Trophoblast cell (in vitro differentiated cells and primary cell): Measurements from ENCODE around the gene PTPRJ.

Experiments used
- DNase-seq, 2 donors: peaks; one replicate each; pipeline ENCODE4 v3.0.0-alpha.2; 2016
- H2AFZ ChIP-seq: 2 replicates; pipeline ENCODE4 v1.6.1; 2013; ENCODE audit warnings: low read length, moderate library complexity, mild to moderate bottlenecking; ENCODE audit not compliant: insufficient read depth, poor library complexity
- H2AK5ac ChIP-seq: 2 replicates; pipeline ENCODE4 v1.6.1; 2013; ENCODE audit warnings: mild to moderate bottlenecking, low read length
- H2BK120ac ChIP-seq: 2 replicates; pipeline ENCODE4 v1.6.1; 2013; ENCODE audit warnings: low read length, mild to moderate bottlenecking, moderate library complexity; ENCODE audit not compliant: insufficient read depth, poor library complexity
- H2BK12ac ChIP-seq: 2 replicates; pipeline ENCODE4 v1.6.1; 2013; ENCODE audit warnings: mild to moderate bottlenecking, low read length, moderate library complexity
- H2BK5ac ChIP-seq: 2 replicates; pipeline ENCODE4 v1.6.1; 2013; ENCODE audit warnings: low read length, low read depth, moderate library complexity, mild to moderate bottlenecking; ENCODE audit not compliant: poor library complexity
- H3K14ac ChIP-seq: 2 replicates; pipeline ENCODE4 v1.6.1; 2013; ENCODE audit warnings: mild to moderate bottlenecking, low read length
- H3K18ac ChIP-seq: 2 replicates; pipeline ENCODE4 v1.6.1; 2013; ENCODE audit warnings: mild to moderate bottlenecking, low read length
- H3K23ac ChIP-seq: 2 replicates; pipeline ENCODE4 v1.6.1; 2013; ENCODE audit warnings: low read length
- H3K27ac ChIP-seq: 2 replicates; pipeline ENCODE4 v1.5.1; 2013; ENCODE audit warnings: low read depth, mild to moderate bottlenecking, inconsistent platforms, low read length, moderate library complexity
- H3K27me3 ChIP-seq: 2 replicates; pipeline ENCODE4 v1.6.1; 2013; ENCODE audit warnings: inconsistent platforms, mild to moderate bottlenecking, low read length, moderate library complexity; ENCODE audit not compliant: insufficient read depth
- H3K36me3 ChIP-seq, 2 experiments: 1 replicate in 1 of 2; 2 replicates in 1 of 2; pipeline ENCODE4 v1.6.1; 2013; ENCODE audit warnings: low read length in 2 of 2, mild to moderate bottlenecking in 2 of 2, moderate library complexity in 1 of 2; ENCODE audit not compliant: insufficient read depth in 2 of 2, control insufficient read depth in 1 of 2
- H3K4ac ChIP-seq: 2 replicates; pipeline ENCODE4 v1.6.1; 2013; ENCODE audit warnings: low read depth, mild to moderate bottlenecking, low read length, moderate library complexity
- H3K4me1 ChIP-seq, 2 experiments: 1 replicate in 1 of 2; 2 replicates in 1 of 2; pipeline ENCODE4 v1.6.1; 2013; ENCODE audit warnings: low read length in 2 of 2, mild to moderate bottlenecking in 2 of 2, moderate library complexity in 1 of 2; ENCODE audit not compliant: insufficient read depth in 2 of 2, control insufficient read depth in 1 of 2
- H3K4me2 ChIP-seq: 2 replicates; pipeline ENCODE4 v1.6.1; 2013; ENCODE audit warnings: inconsistent platforms, mild to moderate bottlenecking, low read length, moderate library complexity
- H3K4me3 ChIP-seq: 2 replicates; pipeline ENCODE4 v1.5.1; 2013; ENCODE audit warnings: mild to moderate bottlenecking, low read depth, low read length, inconsistent platforms
- H3K79me1 ChIP-seq: one replicate; pipeline ENCODE4 v1.6.1; 2013; ENCODE audit warnings: low read length
- H3K79me2 ChIP-seq: 2 replicates; pipeline ENCODE4 v1.6.1; 2013; ENCODE audit warnings: low read length, mild to moderate bottlenecking; ENCODE audit not compliant: control insufficient read depth, insufficient read depth, poor library complexity
- H3K9ac ChIP-seq: 2 replicates; pipeline ENCODE4 v1.6.1; 2013; ENCODE audit warnings: mild to moderate bottlenecking, low read length
- H3K9me3 ChIP-seq: 2 replicates; pipeline ENCODE4 v1.6.1; 2013; ENCODE audit warnings: low read depth, mild to moderate bottlenecking, control low read depth, inconsistent platforms, low read length; ENCODE audit not compliant: insufficient read depth
- H4K12ac ChIP-seq: 2 replicates; pipeline ENCODE4 v1.6.1; 2013; ENCODE audit warnings: low read depth, mild to moderate bottlenecking, low read length, moderate library complexity
- H4K8ac ChIP-seq: 2 replicates; pipeline ENCODE4 v1.6.1; 2013; ENCODE audit warnings: low read depth, mild to moderate bottlenecking, low read length, moderate library complexity
- H4K91ac ChIP-seq: one replicate; pipeline ENCODE4 v1.6.1; 2013; ENCODE audit warnings: low read depth, mild to moderate bottlenecking, low read length, moderate library complexity
- WGBS: extraction: QIAGEN DNeasy Blood & Tissue Kit; methylation state at CpG from one replicate; pipeline ENCODE4 v1.1.7; 2013; ENCODE audit warnings: missing lambda C conversion rate; ENCODE audit not compliant: insufficient read length, insufficient coverage; ENCODE audit errors: extremely low coverage; 5-methylcytosine and 5-hydroxymethylcytosine counted together

Gene PTPRJ

DNA sequence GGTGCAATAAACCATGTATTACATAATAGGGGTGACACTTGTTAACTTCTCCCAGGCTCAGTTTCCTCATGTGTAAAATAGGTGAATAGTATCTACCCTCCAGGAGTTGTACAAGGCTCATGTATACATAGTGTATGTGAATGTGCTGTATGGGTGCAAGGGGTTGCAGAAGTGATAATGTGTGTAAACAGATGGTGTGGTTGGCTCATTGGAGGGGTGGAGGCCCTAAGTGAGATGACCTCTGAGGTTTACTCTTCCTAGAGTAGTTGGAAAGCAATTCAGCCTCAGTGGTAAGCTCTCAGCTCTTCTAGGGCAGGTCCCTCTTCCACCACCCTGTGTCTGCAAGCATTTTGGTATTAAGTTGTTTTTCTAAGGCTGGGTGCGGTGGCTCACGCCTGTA is 102.4 kb downstream of the PTPRJ start:
- no peaks in the 10 kb centered on the region for H3K9me3 ChIP-seq
- H3K4me1 ChIP-seq: peaks cover 3 to 4% of the 10 kb centered on the region in 2 experiments
- H3K14ac ChIP-seq: no peak overlapping the region
- H2BK5ac ChIP-seq: no peak overlapping the region
- H3K4ac ChIP-seq: no peak overlapping the region
- WGBS: no CpG with 5 or more reads among the region's 2 CpGs
- H3K9ac ChIP-seq: no peak overlapping the region
- H3K27ac ChIP-seq: no peak overlapping the region
- no peak overlapping the region for H3K18ac ChIP-seq
- DNase-seq: no peak
- H3K36me3 ChIP-seq: no peaks in the 10 kb centered on the region
- H3K4me2 ChIP-seq: no peak overlapping the region
- no peaks in the 10 kb centered on the region for H3K79me2 ChIP-seq
- no peak overlapping the region for H4K12ac ChIP-seq
- H3K4me3 ChIP-seq: no peak overlapping the region
- H2BK120ac ChIP-seq: no peak overlapping the region
- H2AK5ac ChIP-seq: no peak overlapping the region
- no peak overlapping the region for H3K23ac ChIP-seq
- H2BK12ac ChIP-seq: no peak overlapping the region
- no peak overlapping the region for H4K8ac ChIP-seq
- no peaks in the 10 kb centered on the region for H3K27me3 ChIP-seq
- no peak overlapping the region for H2AFZ ChIP-seq
- H4K91ac ChIP-seq: no peak overlapping the region
- no peaks in the 10 kb centered on the region for H3K79me1 ChIP-seq

DNA sequence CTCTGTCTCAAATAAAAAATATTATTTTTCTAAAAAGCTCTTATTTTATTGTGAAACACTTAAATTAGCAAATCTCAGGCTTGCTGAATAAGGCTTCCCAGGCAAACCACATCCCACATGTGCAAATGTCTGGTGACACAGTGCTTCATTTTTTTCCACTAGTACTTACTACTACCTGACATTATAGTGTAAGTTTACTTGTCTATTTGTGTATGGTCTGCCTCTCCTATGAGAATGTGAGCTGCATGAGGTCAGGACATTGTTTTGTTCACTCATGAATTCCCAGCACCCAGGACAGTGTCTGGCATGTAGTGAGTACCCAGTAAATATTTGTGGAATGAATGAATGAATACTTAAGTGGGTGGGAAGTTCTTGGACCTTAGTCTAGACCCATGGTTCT is 103.1 kb downstream of the PTPRJ start:
- H2BK12ac ChIP-seq: no peak overlapping the region
- no peaks in the 10 kb centered on the region for H3K27me3 ChIP-seq
- no peak overlapping the region for H3K4me2 ChIP-seq
- H3K9me3 ChIP-seq: no peaks in the 10 kb centered on the region
- H3K79me2 ChIP-seq: no peaks in the 10 kb centered on the region
- no peak overlapping the region for H3K9ac ChIP-seq
- no peaks in the 10 kb centered on the region for H3K79me1 ChIP-seq
- H2AK5ac ChIP-seq: no peak overlapping the region
- no peak overlapping the region for H3K27ac ChIP-seq
- no peak overlapping the region for H3K18ac ChIP-seq
- H4K91ac ChIP-seq: no peak overlapping the region
- H3K23ac ChIP-seq: no peak overlapping the region
- DNase-seq: no peak
- H4K8ac ChIP-seq: no peak overlapping the region
- no peak overlapping the region for H3K4me3 ChIP-seq
- H2BK5ac ChIP-seq: no peak overlapping the region
- H3K36me3 ChIP-seq: no peaks in the 10 kb centered on the region
- H4K12ac ChIP-seq: no peak overlapping the region
- no peak overlapping the region for H2AFZ ChIP-seq
- peaks cover 3 to 4% of the 10 kb centered on the region in 2 experiments for H3K4me1 ChIP-seq
- no peak overlapping the region for H3K4ac ChIP-seq
- H2BK120ac ChIP-seq: no peak overlapping the region
- H3K14ac ChIP-seq: no peak overlapping the region

DNA sequence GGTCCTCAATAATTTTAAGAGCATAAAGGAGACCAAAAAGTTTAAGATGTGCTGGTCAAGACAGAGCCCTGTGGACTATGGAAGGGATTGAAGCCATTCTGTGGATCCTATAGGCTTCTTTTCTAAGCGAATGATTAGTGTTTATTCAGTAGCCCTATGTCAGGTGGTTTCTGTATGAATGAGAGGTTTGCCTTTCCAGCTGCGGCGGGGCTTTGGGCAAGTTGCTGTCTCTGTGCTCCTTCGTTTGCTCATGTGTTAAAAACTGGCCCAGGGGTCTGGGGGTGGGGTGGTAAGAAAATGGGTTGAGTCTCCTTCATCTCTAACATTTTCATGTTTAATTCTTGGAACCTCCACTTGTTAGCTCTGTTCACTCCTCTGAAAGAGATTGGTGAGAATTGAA is 105.3 kb downstream of the PTPRJ start:
- H2AFZ ChIP-seq: no peak overlapping the region
- H3K9ac ChIP-seq: no peak overlapping the region
- no CpG with 5 or more reads among the region's 4 CpGs for WGBS

DNA sequence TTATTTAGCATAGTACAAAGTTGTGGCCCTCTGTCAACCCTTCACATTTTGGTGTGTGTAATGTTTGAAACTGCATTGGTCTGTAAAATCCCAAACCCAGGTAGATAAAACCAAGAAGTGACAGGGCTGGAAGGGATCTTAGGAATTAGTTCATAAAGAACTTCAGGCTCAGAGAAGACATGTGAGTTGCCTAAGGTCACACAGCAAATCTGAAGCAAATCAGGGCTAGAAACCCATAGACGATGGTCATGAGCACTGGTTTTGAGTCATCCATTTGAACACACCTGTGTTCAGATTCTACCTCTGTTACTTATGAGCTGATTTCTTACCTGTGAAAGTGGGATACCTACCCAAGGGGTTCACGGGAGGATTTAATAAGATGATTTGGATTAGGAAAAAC is 107.1 kb downstream of the PTPRJ start:
- Histone ChIP-seq H3K18ac (no peak overlapping the region), H4K12ac (no peak overlapping the region), H3K4me2 (no peak overlapping the region), H2AFZ (no peak overlapping the region), H4K91ac (no peak overlapping the region), H3K4me3 (no peak overlapping the region), H3K23ac (no peak overlapping the region), H4K8ac (no peak overlapping the region), H3K9ac (no peak overlapping the region), H3K27ac (no peak overlapping the region), H3K27me3 (no peaks in the 10 kb centered on the region), H3K79me2 (no peaks in the 10 kb centered on the region), H2AK5ac (no peak overlapping the region), H3K79me1 (no peaks in the 10 kb centered on the region), H3K14ac (no peak overlapping the region), H3K9me3 (no peaks in the 10 kb centered on the region), H2BK12ac (no peak overlapping the region), H2BK120ac (no peak overlapping the region), H3K4me1 (peaks cover 7 to 11% of the 10 kb centered on the region in 2 experiments), H2BK5ac (no peak overlapping the region), H3K36me3 (no peaks in the 10 kb centered on the region), H3K4ac (no peak overlapping the region)
- no CpG with 5 or more reads among the region's 2 CpGs for WGBS
- peak in 1 of 2 donors; percentile 61 for DNase-seq

More for the DNA sequence above, 105.3 kb downstream of the PTPRJ start:
- no peak overlapping the region for H4K12ac ChIP-seq
- H3K27me3 ChIP-seq: no peaks in the 10 kb centered on the region
- no peaks in the 10 kb centered on the region for H3K9me3 ChIP-seq
- H4K91ac ChIP-seq: no peak overlapping the region
- no peak overlapping the region for H3K4me2 ChIP-seq
- DNase-seq: no peak
- no peaks in the 10 kb centered on the region for H3K79me1 ChIP-seq
- peaks cover 4 to 7% of the 10 kb centered on the region in 2 experiments for H3K4me1 ChIP-seq
- no peak overlapping the region for H3K4me3 ChIP-seq
- no peak overlapping the region for H4K8ac ChIP-seq
- no peak overlapping the region for H2AK5ac ChIP-seq
- H3K27ac ChIP-seq: no peak overlapping the region
- no peaks in the 10 kb centered on the region for H3K36me3 ChIP-seq
- H2BK120ac ChIP-seq: no peak overlapping the region
- H3K14ac ChIP-seq: no peak overlapping the region
- no peak overlapping the region for H3K23ac ChIP-seq
- H3K18ac ChIP-seq: no peak overlapping the region
- no peaks in the 10 kb centered on the region for H3K79me2 ChIP-seq
- H2BK5ac ChIP-seq: no peak overlapping the region
- no peak overlapping the region for H2BK12ac ChIP-seq
- no peak overlapping the region for H3K4ac ChIP-seq
